Common myeloid progenitor, CD34-positive (primary cell): ENCODE results near the gene AGPAT3.

ENCODE experiments used
- CTCF ChIA-PET: fragments of 350-600 bp; sonication (Branson Sonifier 250); formaldehyde crosslinking; loops from one replicate; lab custom pipeline; 2021; ENCODE audit warnings: antibody characterized with exemption; lab: Charles Lee
- POLR2A ChIA-PET: fragments of 350-600 bp; sonication (Branson Sonifier 250); formaldehyde crosslinking; loops from one replicate; lab custom pipeline; 2021; ENCODE audit warnings: antibody characterized with exemption; lab: Charles Lee
- DNase-seq, 3 donors: peaks; one replicate each; pipeline versions ENCODE4 v3.0.0 to v3.0.0-alpha.2; 2013
- H3K27ac ChIP-seq, 2 experiments: 1 replicate in 1 of 2; 2 replicates in 1 of 2; pipeline ENCODE4 v1.7.0; 2013; ENCODE audit warnings: inconsistent platforms in 2 of 2, low read length in 2 of 2, mild to moderate bottlenecking in 2 of 2, low read depth in 1 of 2, moderate library complexity in 1 of 2; ENCODE audit not compliant: severe bottlenecking in 2 of 2, insufficient read depth in 1 of 2, poor library complexity in 1 of 2
- H3K27me3 ChIP-seq, 5 experiments: replicated peaks in 2 of 5; 1 replicate in 3 of 5; 2 replicates in 2 of 5; pipeline versions ENCODE4 v1.6.1 to v1.7.0; 2013; ENCODE audit warnings: low read length in 4 of 5, mild to moderate bottlenecking in 2 of 5, moderate library complexity in 2 of 5, inconsistent platforms in 1 of 5; ENCODE audit not compliant: insufficient read depth in 5 of 5, control insufficient read depth in 4 of 5
- H3K36me3 ChIP-seq, 4 experiments: 1 replicate in 2 of 4; 2 replicates in 2 of 4; pipeline versions ENCODE4 v1.6.1 to v1.7.0; 2013; ENCODE audit warnings: low read length in 3 of 4, control low read depth in 1 of 4, mild to moderate bottlenecking in 1 of 4; ENCODE audit not compliant: control insufficient read depth in 4 of 4, insufficient read depth in 4 of 4
- H3K4me1 ChIP-seq, 4 experiments: 1 replicate in 3 of 4; 2 replicates in 1 of 4; pipeline versions ENCODE4 v1.6.1 to v1.7.1; 2013; ENCODE audit warnings: low read length in 3 of 4, mild to moderate bottlenecking in 3 of 4, control low read depth in 1 of 4, inconsistent platforms in 1 of 4, moderate library complexity in 1 of 4; ENCODE audit not compliant: control insufficient read depth in 4 of 4, insufficient read depth in 4 of 4; ENCODE audit errors: control extremely low read depth in 1 of 4
- H3K4me3 ChIP-seq, 7 experiments: 1 replicate in 4 of 7; 2 replicates in 3 of 7; pipeline versions ENCODE4 v1.5.1 to v1.7.0; 2013; ENCODE audit warnings: mild to moderate bottlenecking in 7 of 7, low read length in 6 of 7, moderate library complexity in 6 of 7, inconsistent platforms in 2 of 7, low read depth in 2 of 7, control low read depth in 1 of 7; ENCODE audit not compliant: insufficient read depth in 4 of 7, control insufficient read depth in 1 of 7; ENCODE audit errors: extremely low read depth in 1 of 7
- H3K9me3 ChIP-seq, 5 experiments: 1 replicate in 4 of 5; 2 replicates in 1 of 5; pipeline versions ENCODE4 v1.6.1 to v1.7.1; 2013; ENCODE audit warnings: low read length in 4 of 5, mild to moderate bottlenecking in 2 of 5, inconsistent platforms in 1 of 5, low read depth in 1 of 5, moderate library complexity in 1 of 5; ENCODE audit not compliant: control insufficient read depth in 4 of 5, insufficient read depth in 2 of 5; ENCODE audit errors: control extremely low read depth in 1 of 5
- WGBS: methylation state at CpG from one replicate; pipeline ENCODE4 v1.1.5; 2013; ENCODE audit not compliant: insufficient coverage; 5-methylcytosine and 5-hydroxymethylcytosine counted together

The AGPAT3 gene

DNA sequence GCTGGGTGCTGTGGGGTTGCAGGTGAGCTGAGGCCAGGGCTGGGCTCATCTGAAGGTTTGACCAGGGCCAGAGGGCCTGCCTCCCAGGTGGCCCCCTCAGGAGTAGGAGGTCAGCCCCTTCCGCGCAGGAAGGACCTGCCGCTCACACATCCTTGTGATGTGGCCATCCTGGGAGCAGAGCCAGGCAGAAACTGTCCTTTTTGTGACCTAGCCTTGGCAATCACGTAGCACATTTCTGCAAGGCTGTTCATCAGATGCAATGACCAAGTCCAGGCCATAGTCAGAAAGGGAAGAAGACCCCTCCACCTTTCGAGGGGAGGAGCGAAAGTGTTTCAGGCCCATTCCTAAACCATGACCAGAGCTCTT, 91.6 kb downstream of the AGPAT3 start:
- H3K27ac ChIP-seq: no peak overlapping the region
- no peaks in the 10 kb centered on the region for H3K27me3 ChIP-seq
- WGBS: 95% methylated on average over 4 of the region's 6 CpGs
- H3K4me3 ChIP-seq: no peak overlapping the region
- ChIA-PET POLR2A (interaction anchor here (0.7 kb wide), 1 partner anchor 15 kb away, joined by 5 read pairs; no protein-coding TSS in a partner anchor), CTCF (no interaction called here)
- DNase-seq: no peak
- no peaks in the 10 kb centered on the region for H3K9me3 ChIP-seq
- peaks cover 6 to 22% (median 15%) of the 10 kb centered on the region in 4 experiments for H3K36me3 ChIP-seq
- no peaks in the 10 kb centered on the region for H3K4me1 ChIP-seq

DNA sequence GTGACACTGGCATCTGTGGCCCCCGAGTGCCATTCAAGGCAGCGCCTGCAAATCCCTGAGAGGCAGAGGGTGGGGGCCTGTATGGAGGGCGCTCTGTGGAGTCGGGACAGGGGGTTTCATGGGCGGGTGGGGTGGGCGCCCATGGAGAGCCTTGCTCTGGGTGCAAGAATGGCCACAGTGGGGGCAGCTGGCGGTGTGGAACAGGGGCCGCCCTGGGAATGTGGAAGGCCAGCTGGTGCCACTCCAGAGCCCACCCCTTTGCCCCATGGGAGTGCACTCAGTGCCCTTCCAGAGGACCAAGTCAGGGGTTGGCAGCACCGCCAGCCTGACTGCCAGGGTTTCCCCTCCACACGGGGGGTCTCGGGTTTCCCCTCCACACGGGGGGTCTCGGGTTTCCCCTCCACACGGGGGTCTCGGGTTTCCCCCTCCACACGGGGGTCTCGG, 92.1 kb downstream of the AGPAT3 start:
- WGBS: 91% methylated on average over 12 of the region's 17 CpGs
- CTCF ChIA-PET: no interaction called here
- POLR2A ChIA-PET: interaction anchor here (0.7 kb wide), 1 partner anchor 16 kb away, joined by 5 read pairs; no protein-coding TSS in a partner anchor

DNA sequence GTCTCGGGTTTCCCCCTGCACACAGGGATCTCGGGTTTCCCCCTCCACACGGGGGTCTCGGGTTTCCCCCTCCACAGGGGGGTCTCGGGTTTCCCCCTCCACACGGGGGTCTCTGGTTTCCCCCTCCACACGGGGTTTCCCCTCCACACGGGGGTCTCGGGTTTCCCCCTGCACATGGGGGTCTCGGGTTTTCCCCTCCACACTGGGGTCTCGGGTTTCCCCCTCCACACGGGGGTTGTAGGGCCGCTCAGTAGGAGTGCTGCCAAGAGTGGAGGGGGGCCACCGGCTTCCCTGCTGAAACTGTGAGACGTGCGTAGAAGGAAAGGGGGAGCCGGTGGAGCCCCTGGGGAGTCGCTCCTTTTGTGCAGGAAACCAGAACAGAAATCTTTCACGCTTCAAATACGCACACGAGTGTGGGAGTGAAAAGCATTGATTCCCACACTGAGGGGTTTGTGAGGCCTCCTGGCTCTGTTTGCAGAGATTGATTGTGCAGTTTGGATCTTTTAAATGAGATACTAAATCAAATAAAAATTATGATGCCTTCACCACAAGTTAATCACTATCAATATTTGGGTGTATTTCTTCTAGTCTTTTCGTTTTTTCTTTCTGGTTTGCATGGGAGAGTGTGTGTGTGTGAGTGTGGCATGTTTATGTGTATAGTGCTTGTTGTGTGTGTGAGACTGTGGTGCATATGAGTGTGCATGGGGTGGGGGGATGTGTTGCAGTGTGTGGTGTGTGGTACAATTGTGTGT, 92.8 kb downstream of the AGPAT3 start:
- ChIA-PET CTCF (no interaction called here), POLR2A (no interaction called here)
- Histone ChIP-seq H3K4me1 (no peaks in the 10 kb centered on the region), H3K4me3 (no peak overlapping the region), H3K27ac (no peak overlapping the region), H3K27me3 (no peaks in the 10 kb centered on the region), H3K9me3 (no peaks in the 10 kb centered on the region), H3K36me3 (peaks cover 6 to 27% (median 15%) of the 10 kb centered on the region in 4 experiments)
- DNase-seq: no peak
- 89% methylated on average over 11 of the region's 22 CpGs for WGBS

More for the DNA sequence above, 92.1 kb downstream of the AGPAT3 start:
- peaks cover 6 to 23% (median 15%) of the 10 kb centered on the region in 4 experiments for H3K36me3 ChIP-seq
- no peak overlapping the region for H3K27ac ChIP-seq
- no peaks in the 10 kb centered on the region for H3K27me3 ChIP-seq
- no peak overlapping the region for H3K4me3 ChIP-seq
- DNase-seq: no peak
- no peaks in the 10 kb centered on the region for H3K4me1 ChIP-seq
- no peaks in the 10 kb centered on the region for H3K9me3 ChIP-seq

- peaks cover 6 to 28% (median 17%) of the 10 kb centered on the region in 4 experiments for H3K36me3 ChIP-seq
- H3K4me3 ChIP-seq: no peak overlapping the region
- ChIA-PET POLR2A (interaction anchor here (0.7 kb wide), 1 partner anchor 225 kb away, joined by 5 read pairs; no protein-coding TSS in a partner anchor), CTCF (no interaction called here)
- 88% methylated on average over 12 of the region's 13 CpGs for WGBS
- no peaks in the 10 kb centered on the region for H3K4me1 ChIP-seq
- DNase-seq: peak in 2 of 3 donors; percentile 34 to 46
- H3K27me3 ChIP-seq: no peaks in the 10 kb centered on the region
- no peak overlapping the region for H3K27ac ChIP-seq
- no peaks in the 10 kb centered on the region for H3K9me3 ChIP-seq
Measured at GRCh38 chr21:43958364-43959158, 93.5 kb downstream of the AGPAT3 start.

DNA sequence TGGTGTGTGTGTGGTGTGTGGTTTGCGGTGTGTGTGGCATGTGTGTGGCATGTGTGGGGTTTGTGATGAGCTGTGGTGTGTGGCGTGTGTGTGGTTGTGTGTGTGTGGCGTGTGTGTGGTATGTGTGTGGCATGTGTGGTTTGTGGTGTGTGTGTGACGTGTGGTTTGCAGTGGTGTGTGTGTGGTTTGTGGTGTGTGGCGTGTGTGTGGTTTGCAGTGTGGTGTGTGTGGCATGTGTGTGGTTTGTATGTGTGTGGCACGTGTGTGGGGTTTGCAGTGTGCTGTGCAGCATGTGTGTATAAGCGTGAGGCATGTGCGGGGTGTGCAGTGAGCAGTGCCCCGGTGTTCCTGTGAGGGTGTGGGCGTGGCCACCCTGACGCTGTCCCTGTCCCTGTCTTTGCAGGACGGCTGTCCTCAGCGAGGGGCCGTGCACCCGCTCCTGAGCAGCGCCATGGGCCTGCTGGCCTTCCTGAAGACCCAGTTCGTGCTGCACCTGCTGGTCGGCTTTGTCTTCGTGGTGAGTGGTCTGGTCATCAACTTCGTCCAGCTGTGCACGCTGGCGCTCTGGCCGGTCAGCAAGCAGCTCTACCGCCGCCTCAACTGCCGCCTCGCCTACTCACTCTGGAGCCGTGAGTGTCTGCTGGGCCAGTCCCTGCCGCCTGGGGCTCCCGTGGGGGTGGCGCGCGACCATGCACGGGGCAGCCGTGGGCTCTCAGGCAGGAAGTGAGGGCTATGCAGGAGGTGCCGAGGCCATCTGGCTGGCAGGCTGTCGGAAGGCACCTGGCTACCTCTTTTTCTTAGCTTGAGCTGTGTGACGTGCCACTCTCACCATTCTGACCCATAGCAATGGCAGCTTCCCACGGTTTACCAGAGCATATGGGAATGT, 94.5 kb downstream of the AGPAT3 start:
- 93% methylated on average over 36 of the region's 39 CpGs for WGBS
- no peaks in the 10 kb centered on the region for H3K27me3 ChIP-seq
- peaks cover 6 to 28% (median 17%) of the 10 kb centered on the region in 4 experiments for H3K36me3 ChIP-seq
- H3K27ac ChIP-seq: no peak overlapping the region
- H3K4me3 ChIP-seq: no peak overlapping the region
- no peaks in the 10 kb centered on the region for H3K4me1 ChIP-seq
- ChIA-PET POLR2A (interaction anchor here (0.7 kb wide), 1 partner anchor 226 kb away, joined by 5 read pairs; no protein-coding TSS in a partner anchor), CTCF (interaction anchor here (1.0 to 1.2 kb wide), 2 partner anchors 18 to 35 kb away, joined by 3 to 4 read pairs; no protein-coding TSS in a partner anchor)
- no peaks in the 10 kb centered on the region for H3K9me3 ChIP-seq
- peak in 1 of 3 donors; percentile 26 for DNase-seq

DNA sequence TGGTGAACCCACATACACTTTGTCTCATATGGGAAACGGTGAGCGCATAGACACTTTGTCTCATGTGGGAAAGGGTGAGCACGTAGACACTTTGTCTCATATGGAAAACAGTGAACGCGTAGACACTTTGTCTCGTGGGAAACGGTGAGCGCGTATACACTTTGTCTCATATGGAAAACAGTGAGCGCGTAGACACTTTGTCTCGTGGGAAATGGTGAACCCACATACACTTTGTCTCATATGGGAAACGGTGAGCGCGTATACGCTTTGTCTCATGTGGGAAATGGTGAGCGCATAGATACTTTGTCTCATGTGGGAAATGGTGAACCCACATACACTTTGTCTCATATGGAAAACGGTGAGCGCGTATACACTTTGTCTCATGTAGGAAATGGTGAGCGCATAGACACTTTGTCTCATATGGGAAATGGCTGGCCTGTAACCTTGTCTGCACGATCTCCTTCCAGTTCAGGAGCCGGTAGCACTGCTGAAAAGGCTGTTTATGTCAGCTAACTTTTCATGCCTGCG, 96.4 kb downstream of the AGPAT3 start:
- CTCF ChIA-PET: no interaction called here
- H3K27me3 ChIP-seq: no peaks in the 10 kb centered on the region
- WGBS: over 99% methylated on average over 23 of the region's 24 CpGs
- H3K4me3 ChIP-seq: no peak overlapping the region
- DNase-seq: no peak
- H3K36me3 ChIP-seq: peaks cover 8 to 28% (median 17%) of the 10 kb centered on the region in 4 experiments
- no peaks in the 10 kb centered on the region for H3K4me1 ChIP-seq
- POLR2A ChIA-PET: interaction anchor here (0.6 kb wide), 1 partner anchor 200 kb away, joined by 4 read pairs; no protein-coding TSS in a partner anchor
- H3K9me3 ChIP-seq: no peaks in the 10 kb centered on the region
- H3K27ac ChIP-seq: no peak overlapping the region
